Islet of Langerhans (tissue), 1 donor: ENCODE results near the gene MCC.
A peak's percentile ranks its signal among the peaks of the same experiment; 100 is the strongest.

Source experiments
- FAIRE-seq: peaks from one replicate; lab custom pipeline; 2011; peaks lifted over from hg19 to GRCh38; lab: Jason Lieb, UNC

MCC gene

GRCh38 chr5:113026211-113026610, 462.0 kb downstream of the MCC start:
- no peak for FAIRE-seq

- FAIRE-seq, result no peak
Measured at GRCh38 chr5:113025596-113025995, 462.7 kb downstream of the MCC start.

GRCh38 chr5:113024076-113024697, 464.1 kb downstream of the MCC start:
- FAIRE-seq, result no peak

DNA sequence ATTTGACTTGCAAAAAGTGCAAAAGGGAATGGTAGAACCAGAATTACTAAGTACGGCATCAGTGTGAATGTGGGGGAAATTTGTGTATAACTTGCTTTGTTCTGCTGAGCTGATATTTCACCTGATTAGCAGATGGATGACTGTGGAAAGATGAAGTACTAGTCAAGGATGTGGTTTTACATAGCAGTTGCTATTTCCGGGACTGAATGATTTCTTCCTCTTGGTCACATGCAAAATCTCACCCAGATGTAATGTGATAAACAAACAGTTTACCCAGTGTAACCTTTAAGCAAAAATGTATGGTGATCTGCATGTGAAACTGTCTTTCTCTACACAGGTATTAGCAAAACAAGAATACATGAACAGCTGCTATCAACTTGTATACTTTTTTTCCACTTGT, 465.6 kb downstream of the MCC start:
- FAIRE-seq, result no peak

DNA sequence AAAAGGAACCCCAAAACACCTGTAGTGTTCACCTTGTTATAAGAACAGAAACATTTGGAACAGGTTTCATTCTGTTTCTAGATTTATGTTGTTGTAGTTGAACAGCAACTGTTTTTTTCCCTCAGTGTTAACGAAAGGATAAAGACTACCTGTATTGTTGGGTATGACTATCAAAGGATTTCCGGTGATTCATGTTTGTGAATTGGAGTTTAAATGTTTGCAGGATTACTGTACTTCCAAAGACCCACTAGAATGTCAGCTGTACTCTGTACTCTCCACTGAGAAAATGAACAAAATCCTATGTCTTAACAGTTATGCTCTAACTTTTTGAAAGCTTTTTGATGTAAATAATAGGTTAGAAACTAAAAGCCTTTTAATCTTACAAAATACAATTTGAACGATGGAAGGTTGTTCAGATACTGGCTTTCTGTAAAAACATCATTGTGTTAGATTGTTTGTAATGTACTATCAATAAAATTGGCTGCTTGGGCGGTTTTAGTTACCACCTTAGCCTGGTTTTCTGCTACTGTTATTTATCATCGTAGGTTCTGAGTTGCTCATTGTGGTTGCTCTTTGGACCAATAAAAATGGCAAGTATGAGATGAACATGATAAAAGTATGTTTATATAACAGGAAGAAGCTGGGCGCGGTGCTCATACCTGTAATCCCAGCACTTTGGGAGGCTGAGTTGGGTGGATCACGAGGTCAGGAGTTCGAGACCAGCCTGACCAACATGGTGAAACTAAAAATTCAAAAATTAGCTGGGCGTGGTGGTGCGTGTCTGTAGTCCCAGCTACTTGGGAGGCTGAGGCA, 467.6 kb downstream of the MCC start:
- FAIRE-seq, result no peak

- no peak for FAIRE-seq
Measured at GRCh38 chr5:113017881-113018635, 470.2 kb downstream of the MCC start.

DNA sequence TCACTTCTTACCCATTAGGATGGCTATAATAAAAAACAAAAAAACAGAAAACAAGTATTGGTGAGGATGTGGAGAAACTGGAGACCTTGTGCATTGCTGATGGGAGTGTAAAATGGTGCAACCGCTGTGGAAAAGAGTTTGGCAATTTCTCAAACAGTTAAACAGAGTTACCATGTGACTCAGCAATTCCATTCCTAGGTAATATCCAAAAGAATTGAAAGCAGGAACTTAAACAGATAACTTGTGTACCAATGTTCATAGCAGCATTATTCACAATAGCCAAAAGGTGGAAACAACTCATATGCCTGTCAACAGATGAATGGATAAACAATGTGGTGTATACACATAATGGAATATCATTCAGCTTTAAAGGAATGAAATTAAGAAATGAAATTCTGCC, 482.8 kb downstream of the MCC start:
- FAIRE-seq, result no peak

DNA sequence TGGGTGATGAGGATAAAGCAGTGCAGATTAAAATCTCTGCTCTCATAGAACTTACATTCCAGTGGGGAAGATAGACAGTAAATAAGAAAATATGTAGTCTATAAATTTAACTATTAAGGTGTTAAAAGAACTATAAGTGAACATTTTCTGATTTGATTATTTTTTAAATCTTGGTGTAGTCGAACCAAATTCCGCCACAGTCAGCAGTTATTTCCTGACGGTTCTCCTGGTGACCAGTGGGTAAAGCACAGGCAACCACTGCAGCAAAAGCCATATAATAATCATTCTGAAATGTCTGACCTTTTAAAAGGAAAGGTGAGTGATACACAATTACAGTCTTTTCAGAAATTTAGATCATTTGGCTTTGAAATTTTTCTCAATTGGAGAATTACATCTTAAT, 484.5 kb downstream of the MCC start:
- no peak for FAIRE-seq

- FAIRE-seq, result no peak
Measured at GRCh38 chr5:113002423-113002822, 485.8 kb downstream of the MCC start.

- peak; percentile 17 for FAIRE-seq
Measured at GRCh38 chr5:113000466-113000865, 487.8 kb downstream of the MCC start.

GRCh38 chr5:112998296-112998695, 490.0 kb downstream of the MCC start:
- no peak for FAIRE-seq

DNA sequence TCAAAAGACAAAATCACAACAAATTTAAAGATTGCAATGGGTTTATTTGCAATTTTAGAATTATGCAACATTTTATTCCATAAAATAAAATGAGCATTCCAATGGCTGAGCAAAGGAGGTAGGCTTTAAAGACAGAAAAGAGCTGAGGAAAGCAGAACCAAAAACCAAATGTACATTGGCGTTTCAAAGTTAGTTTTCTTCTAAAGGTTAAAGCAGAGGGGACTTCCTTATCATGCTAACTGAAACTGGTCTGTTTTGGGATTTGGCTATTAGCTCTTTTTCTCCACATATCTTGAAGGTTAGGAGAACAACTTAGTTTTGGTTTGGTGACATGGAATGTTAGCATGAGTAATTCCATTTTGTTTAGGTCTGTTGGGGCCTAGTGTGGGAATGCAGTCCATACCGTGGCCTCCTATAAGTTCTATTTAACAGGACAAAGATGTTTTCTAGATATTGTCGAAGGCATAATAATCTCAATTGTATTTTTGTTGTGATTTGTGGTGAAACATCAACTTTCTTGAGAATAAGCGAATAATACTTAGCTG, 491.4 kb downstream of the MCC start:
- no peak for FAIRE-seq

DNA sequence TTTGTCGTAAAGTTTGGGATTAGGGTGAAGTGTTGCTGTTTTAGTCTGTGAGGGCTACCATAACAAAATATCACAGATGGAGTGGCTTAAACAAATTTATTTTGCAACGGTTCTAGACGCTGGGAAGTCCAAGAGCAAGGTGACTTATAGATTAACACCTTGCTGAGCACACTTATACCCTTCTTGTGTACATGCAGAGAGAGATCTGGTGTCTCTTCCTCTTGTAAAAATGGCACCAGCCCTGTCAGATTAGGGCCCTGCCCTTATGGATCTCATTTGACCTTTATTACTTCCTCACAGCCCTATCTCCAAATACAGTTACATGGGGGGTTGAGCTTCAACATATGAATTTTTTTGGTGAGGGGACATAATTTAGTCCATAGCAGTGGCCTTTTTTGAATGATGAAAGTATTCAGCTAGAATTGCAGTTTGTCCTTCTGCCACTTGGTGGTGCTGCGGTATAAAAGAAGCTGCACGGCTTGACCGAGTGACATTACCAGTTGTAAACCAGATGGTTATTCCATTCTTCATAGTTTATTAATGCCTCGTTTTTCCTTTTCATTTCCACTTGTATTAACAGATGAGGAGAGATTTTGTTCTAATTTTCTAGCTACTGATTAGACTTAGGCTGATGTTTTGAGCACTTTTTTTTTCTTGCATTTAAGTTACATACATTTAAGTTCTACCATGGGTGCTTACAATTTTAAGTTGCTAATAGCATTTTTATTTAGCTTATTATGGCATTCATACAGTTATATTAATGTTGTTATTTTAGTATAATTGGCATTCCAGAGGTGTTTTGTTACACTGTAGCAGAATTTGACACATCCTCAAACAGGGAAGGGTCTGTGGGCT, 492.3 kb downstream of the MCC start:
- FAIRE-seq, result peak; percentile 93

GRCh38 chr5:112986224-112986623, 502.0 kb downstream of the MCC start:
- no peak for FAIRE-seq

DNA sequence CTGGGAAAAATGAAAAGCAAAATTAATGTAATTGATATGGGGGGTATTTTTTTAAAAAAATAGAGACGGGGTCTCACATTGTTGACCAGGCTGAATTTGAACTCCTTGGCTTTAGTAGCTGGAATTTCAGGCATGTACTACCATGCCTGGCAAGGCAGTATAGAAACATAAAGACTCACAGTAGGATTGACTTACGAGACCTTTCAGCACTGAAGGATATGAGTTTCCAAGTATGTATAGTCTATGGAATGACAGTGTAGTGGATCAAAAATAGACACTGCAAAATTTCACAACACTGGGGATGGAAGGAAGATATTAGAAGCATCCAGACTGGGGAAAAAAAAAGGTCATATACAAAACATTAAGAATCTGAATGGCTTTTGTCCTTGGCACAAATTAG, 504.9 kb downstream of the MCC start:
- FAIRE-seq, result no peak

GRCh38 chr5:112979723-112980122, 508.5 kb downstream of the MCC start:
- no peak for FAIRE-seq

- FAIRE-seq, result peak; percentile 27
Measured at GRCh38 chr5:112978836-112979235, 509.4 kb downstream of the MCC start.

- no peak for FAIRE-seq
Measured at GRCh38 chr5:112977440-112977861, 510.8 kb downstream of the MCC start.

- peak; percentile 98 for FAIRE-seq
Measured at GRCh38 chr5:112976432-112977309, 511.6 kb downstream of the MCC start, which contains the start of gene DCP2. TSS of gene DCP2 (plus strand) at chr5:112976798. CDS start at chr5:112976934, 136 bp downstream.

DNA sequence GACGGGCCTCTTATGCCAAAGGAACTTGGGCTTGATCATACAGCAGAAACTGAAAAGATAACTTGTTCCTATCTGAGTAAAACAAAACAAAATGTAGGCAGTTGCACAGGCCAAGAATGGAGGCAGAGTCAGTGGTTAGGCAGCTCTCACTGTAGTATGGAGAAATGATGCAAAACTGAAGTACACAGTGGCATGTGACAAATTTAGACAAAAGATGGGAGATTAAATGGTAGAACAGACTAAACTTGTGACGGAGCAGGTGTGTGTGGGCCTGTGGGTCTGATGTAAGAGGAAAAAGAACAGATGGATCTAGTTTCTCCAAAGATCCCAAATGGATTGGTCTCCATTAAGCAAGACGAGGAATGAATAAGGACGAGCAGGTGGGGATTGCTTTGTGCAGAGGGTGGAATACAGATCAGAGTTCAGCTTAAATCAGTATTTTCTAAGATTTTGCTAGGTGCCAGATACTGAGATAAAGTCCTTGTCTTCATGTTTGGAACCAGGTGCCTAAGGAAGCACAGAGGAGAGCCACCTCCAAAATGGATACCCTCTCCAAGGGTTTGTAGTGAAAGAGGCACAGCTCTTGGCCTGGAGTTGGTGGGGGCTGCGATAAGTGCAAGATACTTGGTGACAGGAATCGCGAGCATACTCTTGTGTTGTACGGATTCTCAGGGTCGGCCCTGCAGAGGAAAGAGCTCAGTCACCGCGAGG, 512.4 kb downstream of the MCC start:
- FAIRE-seq, result no peak
